HuH-7.5 (cell line): ENCODE results near the gene WDR43.

Experiments used
- DNase-seq: peaks from one replicate; pipeline ENCODE4 v3.0.0; 2011; ENCODE audit warnings: low spot score

WDR43 gene

DNA sequence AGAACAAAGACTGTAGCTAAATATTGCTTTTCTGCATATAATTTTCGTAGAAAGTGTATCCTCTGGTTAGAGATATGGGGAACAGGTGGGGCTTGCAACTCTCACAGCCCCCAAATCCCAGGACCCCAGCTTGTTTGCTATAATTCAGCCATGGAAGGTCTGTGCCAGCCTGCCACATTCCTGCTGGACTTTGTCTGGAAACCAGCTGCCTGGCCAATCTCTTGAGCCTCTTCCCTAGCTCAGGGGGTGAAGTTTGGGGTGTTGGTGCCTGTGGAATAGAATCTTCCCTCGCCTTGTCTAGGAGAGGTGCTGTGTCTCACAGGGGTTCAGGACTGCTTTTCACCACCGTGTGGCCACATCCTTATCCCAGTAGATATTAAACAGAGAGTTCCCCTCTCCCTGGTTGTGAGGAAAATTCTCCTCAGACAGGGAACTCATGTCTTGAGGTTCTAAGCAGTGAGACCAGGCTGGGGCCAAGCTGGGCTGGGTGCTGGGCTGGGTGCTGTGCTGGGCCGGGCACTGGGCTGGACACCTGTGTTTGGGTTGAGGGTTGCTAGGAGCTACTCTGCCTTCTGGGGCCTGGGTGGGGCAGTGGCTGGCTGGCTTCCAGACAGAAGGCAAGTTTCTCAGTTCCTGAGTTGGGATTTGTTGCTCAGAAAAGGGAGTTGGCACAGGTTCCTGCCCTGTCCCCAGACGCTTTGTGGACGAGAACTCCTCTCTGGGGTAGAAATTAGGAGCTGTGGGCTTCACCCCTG lies 98.9 kb downstream of the WDR43 start:
- DNase-seq: no peak

DNA sequence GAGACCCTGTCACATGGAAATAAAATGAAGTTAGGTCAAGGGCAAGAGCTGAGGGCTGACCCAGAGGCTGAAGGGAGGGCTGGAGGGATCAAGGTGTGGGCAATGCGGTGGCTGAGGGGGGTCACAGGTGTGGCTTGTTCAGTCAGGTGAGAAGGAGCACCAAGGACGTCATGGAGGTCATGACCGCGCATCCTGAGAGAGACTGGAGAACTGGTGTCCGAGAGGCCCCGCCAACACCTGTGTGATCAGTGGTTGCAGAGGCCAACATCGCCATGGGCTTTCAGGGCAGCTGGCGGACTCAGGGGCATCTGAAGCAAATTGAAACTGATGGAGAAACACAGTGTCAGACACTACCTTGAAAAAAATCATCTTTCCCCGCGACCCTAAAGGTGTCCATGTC lies 99.6 kb downstream of the WDR43 start:
- no peak for DNase-seq

DNA sequence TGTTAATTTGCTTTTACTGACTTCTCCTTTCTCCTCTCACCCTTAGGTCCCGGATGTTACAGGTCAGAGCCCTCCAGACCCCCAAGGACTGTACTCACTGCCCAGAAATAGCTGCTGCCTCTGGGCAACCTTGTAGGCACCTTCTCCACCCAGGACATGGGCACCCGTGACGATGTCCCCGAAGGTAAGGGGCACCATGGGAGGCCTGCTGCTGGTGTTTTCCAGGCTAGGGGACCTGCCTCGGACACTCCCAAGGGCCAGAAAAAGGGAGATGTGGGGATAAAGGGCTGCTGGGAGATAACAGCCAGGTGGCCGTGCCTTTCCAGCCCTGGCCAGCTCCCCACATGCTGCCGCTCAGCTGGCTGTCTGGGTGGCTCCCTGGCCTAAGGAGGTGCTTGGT lies 100.2 kb downstream of the WDR43 start:
- no peak for DNase-seq

DNA sequence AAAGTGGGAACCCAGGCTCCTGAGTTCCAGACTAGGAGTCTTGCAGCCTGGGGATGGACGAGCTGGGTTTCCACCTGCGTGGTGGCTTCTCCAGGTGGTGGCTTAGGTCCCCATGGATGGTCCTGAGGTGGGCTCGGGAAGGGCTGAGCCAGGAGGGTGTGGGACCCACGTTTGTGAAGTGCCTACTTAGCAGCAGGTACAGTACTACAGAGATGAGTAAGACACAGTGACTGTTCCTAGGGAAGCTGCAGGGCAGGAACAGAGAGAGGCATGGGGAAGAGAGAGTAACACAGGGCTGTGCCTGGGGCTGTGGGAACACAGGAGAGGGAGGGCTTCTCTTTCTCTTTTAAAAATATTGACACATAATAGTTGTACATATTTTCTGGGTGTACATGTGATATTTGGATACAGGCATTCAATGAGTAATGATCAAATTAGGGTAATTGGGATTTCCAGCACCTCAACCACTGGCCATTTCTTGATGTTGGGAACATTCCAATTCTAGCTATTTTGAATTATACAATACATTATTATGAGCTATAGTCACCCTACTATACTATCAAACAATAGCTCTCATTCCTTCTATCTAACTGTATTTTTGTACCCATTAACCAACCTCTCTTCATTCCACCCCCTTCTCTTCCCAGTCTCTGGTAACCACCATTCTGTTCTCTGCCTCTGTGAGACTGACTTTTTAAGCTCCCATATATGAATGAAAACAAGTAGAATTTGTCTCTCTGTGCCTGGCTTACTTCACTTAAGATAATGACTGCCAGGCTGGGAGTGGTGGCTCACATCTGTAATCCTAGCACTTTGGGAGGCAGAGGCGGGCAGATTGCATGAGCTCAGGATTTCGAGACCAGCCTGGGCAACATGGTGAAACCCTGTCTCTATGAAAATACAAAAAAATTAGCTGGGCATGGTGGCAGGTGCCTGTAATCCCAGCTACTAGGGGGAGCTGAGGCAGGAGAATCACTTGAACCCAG lies 101.6 kb downstream of the WDR43 start:
- no peak for DNase-seq

DNA sequence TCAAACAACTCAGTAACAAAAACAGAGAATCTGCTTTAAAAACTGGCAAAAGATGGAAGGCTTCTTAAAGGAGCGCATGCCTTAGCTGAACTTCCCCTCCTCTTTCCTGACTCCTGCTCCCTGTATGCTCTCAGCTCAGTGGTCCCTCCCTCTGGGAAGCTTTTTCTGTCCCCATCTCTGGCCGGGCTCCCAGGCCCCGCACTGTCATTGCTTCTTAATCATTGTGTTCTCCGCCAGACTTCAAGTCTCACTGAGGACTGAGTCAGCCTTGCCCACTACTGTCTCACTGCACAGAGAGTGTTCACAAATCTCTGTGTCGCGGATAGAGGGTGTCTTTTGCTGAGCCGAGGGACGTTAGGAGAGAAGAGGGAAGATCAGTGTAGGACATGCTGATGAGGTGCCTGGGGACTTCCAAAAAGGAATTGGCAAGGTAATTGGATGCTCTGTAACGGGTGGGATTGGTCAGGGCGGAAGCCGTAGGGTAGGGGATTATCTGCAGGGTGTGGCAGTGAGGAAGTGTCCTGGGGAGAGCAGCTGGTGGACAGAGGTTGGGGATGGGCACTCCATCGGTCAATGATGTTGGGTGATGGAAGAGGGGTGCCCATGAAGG lies 102.9 kb downstream of the WDR43 start:
- no peak for DNase-seq
